GM10248 (cell line): ENCODE data around the gene ERC2.

Experiments used
- CTCF ChIA-PET: fragments of 300-600 bp; sonication (Branson Sonifier 250); formaldehyde crosslinking; extraction: SDS; loops from one replicate; lab custom pipeline; 2021; ENCODE audit warnings: antibody characterized with exemption; lab: Yijun Ruan, JAX
- POLR2A ChIA-PET: fragments of 350-650 bp; sonication (Branson Sonifier 250); formaldehyde crosslinking; extraction: SDS; loops from one replicate; lab custom pipeline; 2020; ENCODE audit warnings: antibody characterized with exemption; lab: Yijun Ruan, JAX
- DNase-seq: peaks from one replicate; pipeline ENCODE4 v3.0.0; 2012; ENCODE audit errors: extremely low spot score
- CTCF ChIP-seq: IDR thresholded peaks from 2 replicates; pipeline ENCODE4 v1.5.1; 2012; ENCODE audit warnings: mild to moderate bottlenecking, low read depth; ENCODE audit errors: extremely low read depth, missing control alignments, control extremely low read depth

The ERC2 gene

GRCh38 chr3:55664387-55664786, 803.9 kb downstream of the ERC2 start:
- POLR2A ChIA-PET: no interaction called here
- TF ChIP-seq CTCF: no peak
- no peak for DNase-seq
- CTCF ChIA-PET: interaction anchor here (3.3 kb wide), 1 partner anchor 17 kb away, joined by 9 read pairs; no protein-coding TSS in a partner anchor

DNA sequence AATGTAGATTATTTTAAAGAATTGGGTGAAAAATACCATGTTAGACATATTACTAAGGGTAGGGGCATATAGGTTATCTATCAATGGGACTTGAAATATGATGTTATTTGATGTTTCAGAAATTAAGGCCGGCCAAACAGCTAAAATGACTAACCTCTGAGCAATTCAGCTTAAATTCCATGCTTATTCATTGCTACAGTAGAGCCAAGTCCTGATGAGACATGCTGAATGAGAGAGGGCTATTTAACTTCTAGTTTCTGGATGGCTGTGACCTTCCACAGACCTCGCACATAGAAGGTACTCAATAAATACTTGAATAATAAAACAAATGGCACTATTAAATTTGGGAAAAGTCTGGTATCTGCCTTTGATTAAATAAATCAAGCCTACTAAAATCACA, 805.6 kb downstream of the ERC2 start:
- DNase-seq: no peak
- CTCF ChIA-PET: interaction anchor here (1.2 to 3.3 kb wide), 4 partner anchors 9 to 15 kb away, joined by 3 to 9 read pairs (median 7); no protein-coding TSS in a partner anchor
- POLR2A ChIA-PET: no interaction called here
- no peak for TF ChIP-seq CTCF

- TF ChIP-seq CTCF: no peak
- DNase-seq: no peak
- ChIA-PET CTCF (interaction anchor here (0.8 to 2.1 kb wide), 5 partner anchors 8 to 71 kb away, joined by 3 to 9 read pairs (median 5); no protein-coding TSS in a partner anchor), POLR2A (no interaction called here)
Observed at GRCh38 chr3:55661571-55661970, 806.7 kb downstream of the ERC2 start.

DNA sequence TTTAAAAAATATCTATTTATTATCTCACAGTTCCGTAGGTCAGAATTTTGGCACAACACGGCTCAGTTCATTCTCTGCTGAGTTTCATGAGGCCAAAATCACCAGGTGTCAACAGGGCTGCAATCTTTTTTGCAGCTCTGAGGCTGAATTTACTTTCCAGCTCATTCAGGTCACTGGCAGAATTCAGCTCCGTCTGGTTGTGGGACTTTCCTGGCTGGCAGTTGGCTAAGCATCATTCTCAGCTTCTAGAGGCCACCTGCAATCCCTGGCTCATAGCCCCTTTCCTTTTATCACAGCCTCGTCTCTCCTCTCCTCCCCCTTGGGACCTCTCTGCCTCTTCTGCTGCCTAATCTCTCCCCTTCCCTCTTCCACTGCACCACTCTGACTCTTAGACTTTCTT, 807.1 kb downstream of the ERC2 start:
- no peak for DNase-seq
- CTCF ChIA-PET: interaction anchor here (0.8 to 2.1 kb wide), 7 partner anchors 9 to 70 kb away, joined by 3 to 9 read pairs (median 3); no protein-coding TSS in a partner anchor
- TF ChIP-seq CTCF: no peak
- POLR2A ChIA-PET: no interaction called here

DNA sequence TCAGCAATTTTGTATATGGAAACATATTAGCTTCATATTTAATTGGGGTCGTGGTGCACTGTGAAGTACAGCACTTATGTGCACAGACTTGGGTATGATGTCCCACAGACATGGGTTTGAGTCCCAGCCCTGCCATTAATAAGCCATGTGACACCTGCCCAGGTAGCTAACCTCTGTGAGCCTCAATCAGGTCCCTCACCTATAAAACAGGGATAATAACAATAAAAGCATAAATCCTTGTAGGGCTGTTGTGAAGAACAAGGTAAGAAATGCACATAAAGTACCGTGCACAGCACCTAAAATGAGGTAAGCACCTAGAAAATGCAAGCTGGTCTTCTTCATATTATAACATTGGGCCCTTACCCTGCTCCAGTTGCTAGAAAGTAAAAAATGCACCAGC, 807.6 kb downstream of the ERC2 start:
- no peak for DNase-seq
- ChIA-PET CTCF (interaction anchor here (0.8 to 2.1 kb wide), 7 partner anchors 9 to 41 kb away, joined by 3 to 9 read pairs (median 3); no protein-coding TSS in a partner anchor), POLR2A (no interaction called here)
- TF ChIP-seq CTCF: no peak

- DNase-seq: no peak
- ChIA-PET CTCF (interaction anchor here (1.2 to 2.1 kb wide), 4 partner anchors 10 to 42 kb away, joined by 3 to 5 read pairs (median 4); no protein-coding TSS in a partner anchor), POLR2A (no interaction called here)
- no peak for TF ChIP-seq CTCF
Observed at GRCh38 chr3:55659701-55660100, 808.6 kb downstream of the ERC2 start.
